ENCODE results near the gene CST8. TPM values are rescaled to one million over a fixed set of nuclear protein-coding genes. Genes with fewer than 3 reads are reported as not detected.

Gene CST8
- total RNA-seq, 1 donor from 2014 or later, result not detected

Other genes starting within 250 kb of the CST8 start
- gene NXT1, start 140.3 kb upstream of the CST8 start, total RNA-seq, result 7.3 TPM
- 24.9 TPM for gene GZF1, start 128.9 kb upstream of the CST8 start, total RNA-seq
- 5.2 TPM for gene NAPB, start 69.6 kb upstream of the CST8 start, total RNA-seq
- not detected for gene CSTL1, start 51.4 kb upstream of the CST8 start, total RNA-seq
- gene CST11, start 38.2 kb upstream of the CST8 start, total RNA-seq, result not detected
- not detected for gene CST9L, start 77.4 kb downstream of the CST8 start, total RNA-seq
- gene CST9, start 114.8 kb downstream of the CST8 start, total RNA-seq, result not detected
- gene CST3, start 146.8 kb downstream of the CST8 start, total RNA-seq, result 576 TPM
- not detected for gene CST4, start 197.9 kb downstream of the CST8 start, total RNA-seq